Peyer's patch (tissue), 4 donors: ENCODE data around the gene NDST1.

Experiments
- CTCF ChIP-seq, 6 experiments: fragments of 450-650 bp in 4 of 6; fragments of 200-600 bp in 2 of 6; sonication (generic) in 1 of 6; IDR thresholded peaks; one replicate each; pipeline ENCODE4 v1.5.1; 2017 to 2019; ENCODE audit warnings: antibody characterized with exemption in 6 of 6, mild to moderate bottlenecking in 3 of 6, moderate library complexity in 1 of 6
- POLR2A ChIP-seq, 2 donors: fragments of 450-650 bp; IDR thresholded peaks; one replicate each; pipeline ENCODE4 v1.5.1; 2017; ENCODE audit warnings: antibody characterized with exemption in 2 of 2, mild to moderate bottlenecking in 2 of 2, moderate library complexity in 2 of 2

GRCh38 chr5:150560401-150561191 lies 52.7 kb downstream of the NDST1 start:
- peak; percentile 81 to 97 (median 94) for TF ChIP-seq CTCF (IDR thresholded peaks at IDR 0.05)
- TF ChIP-seq POLR2A (IDR thresholded peaks at IDR 0.05), result no peak
